MCF 10A (cell line): ENCODE results near the gene DPEP1. TPM values are rescaled to one million over a fixed set of nuclear protein-coding genes. Genes with fewer than 3 reads are reported as not detected.

Experiments used
- BruUV-seq: library from RNA; stranded (reverse); fragments of 400-500 nt; replicated peaks from 2 replicates; lab custom pipeline; 2021; lab: Mats Ljungman, UMichigan
- CTCF ChIA-PET: fragments of 300-600 bp; sonication (Branson Sonifier 250); formaldehyde crosslinking; extraction: SDS; loops from one replicate; lab custom pipeline; 2021; ENCODE audit warnings: antibody characterized with exemption, inconsistent platforms; lab: Yijun Ruan, JAX
- POLR2A ChIA-PET: fragments of 300-600, 350-650 bp; sonication (Branson Sonifier 250); formaldehyde crosslinking; extraction: SDS; loops from one replicate; lab custom pipeline; 2020; ENCODE audit warnings: antibody characterized with exemption, inconsistent platforms; lab: Yijun Ruan, JAX
- DNase-seq: peaks from one replicate; pipeline ENCODE4 v3.0.0-alpha.2; 2018; ENCODE audit not compliant: unreplicated experiment
- H3K27ac Mint-ChIP-seq: one replicate; pipeline ENCODE4 v1.8.0; 2022; ENCODE audit warnings: mild to moderate bottlenecking, low read depth, mixed read lengths; ENCODE audit not compliant: unreplicated experiment
- H3K27me3 Mint-ChIP-seq: one replicate; pipeline ENCODE4 v1.8.0; 2022; ENCODE audit warnings: mixed read lengths; ENCODE audit not compliant: insufficient read depth, unreplicated experiment
- H3K36me3 Mint-ChIP-seq: one replicate; pipeline ENCODE4 v1.8.0; 2022; ENCODE audit warnings: mild to moderate bottlenecking, moderate library complexity, mixed read lengths; ENCODE audit not compliant: insufficient read depth, unreplicated experiment
- H3K4me1 Mint-ChIP-seq: one replicate; pipeline ENCODE4 v1.8.0; 2022; ENCODE audit warnings: mixed read lengths; ENCODE audit not compliant: insufficient read depth, unreplicated experiment
- H3K4me3 Mint-ChIP-seq: one replicate; pipeline ENCODE4 v1.8.0; 2022; ENCODE audit warnings: mild to moderate bottlenecking, moderate library complexity, mixed read lengths; ENCODE audit not compliant: unreplicated experiment
- H3K9me3 Mint-ChIP-seq: one replicate; pipeline ENCODE4 v1.8.0; 2022; ENCODE audit warnings: mixed read lengths; ENCODE audit not compliant: unreplicated experiment
- intact Hi-C: fragments of 100-400 bp; cut with micrococcal nuclease; formaldehyde crosslinking; loops from 2 replicates; pipeline ENCODE4 v1.14.1; 2022
- total RNA-seq: library from RNA; stranded (reverse); gene quantifications from 2 replicates; pipeline ENCODE4 v1.2.3, GENCODE V29; 2022
- TF ChIP-seq, protein P1 (sequence below): fragments of 200-600 bp; IDR thresholded peaks from one replicate; pipeline ENCODE4 v1.8.0; 2022; ENCODE audit warnings: antibody characterized with exemption, mild to moderate bottlenecking; ENCODE audit not compliant: unreplicated experiment

Gene DPEP1
- total RNA-seq, 1 experiment from 2014 or later, result 0.82 TPM

DNA sequence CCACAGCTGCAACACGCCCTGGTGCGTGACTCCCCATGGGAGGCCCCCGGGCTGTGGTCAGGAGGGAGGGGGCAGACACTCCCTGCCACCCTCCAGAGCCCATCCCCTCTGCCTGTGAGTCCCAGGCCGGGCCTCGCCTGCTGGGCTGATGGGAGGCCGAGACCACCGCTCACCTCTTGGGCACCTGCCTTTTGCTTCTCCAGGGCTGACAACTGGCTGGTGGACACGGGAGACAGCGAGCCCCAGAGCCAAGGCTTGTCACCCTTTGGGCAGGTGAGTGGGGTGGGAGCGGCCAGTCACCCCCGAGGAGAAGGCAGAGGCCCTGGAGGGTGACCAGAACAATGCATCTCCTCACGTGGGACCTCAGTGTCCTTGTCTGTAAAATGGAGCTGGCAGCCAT, 23.2 kb downstream of the DPEP1 start:
- POLR2A ChIA-PET, result no interaction called here
- no TSS peak for BruUV-seq
- H3K27me3 Mint-ChIP-seq, result no peaks in the 10 kb centered on the region
- H3K4me1 Mint-ChIP-seq, result peaks cover 14% of the 10 kb centered on the region
- TF ChIP-seq, protein P1, sequence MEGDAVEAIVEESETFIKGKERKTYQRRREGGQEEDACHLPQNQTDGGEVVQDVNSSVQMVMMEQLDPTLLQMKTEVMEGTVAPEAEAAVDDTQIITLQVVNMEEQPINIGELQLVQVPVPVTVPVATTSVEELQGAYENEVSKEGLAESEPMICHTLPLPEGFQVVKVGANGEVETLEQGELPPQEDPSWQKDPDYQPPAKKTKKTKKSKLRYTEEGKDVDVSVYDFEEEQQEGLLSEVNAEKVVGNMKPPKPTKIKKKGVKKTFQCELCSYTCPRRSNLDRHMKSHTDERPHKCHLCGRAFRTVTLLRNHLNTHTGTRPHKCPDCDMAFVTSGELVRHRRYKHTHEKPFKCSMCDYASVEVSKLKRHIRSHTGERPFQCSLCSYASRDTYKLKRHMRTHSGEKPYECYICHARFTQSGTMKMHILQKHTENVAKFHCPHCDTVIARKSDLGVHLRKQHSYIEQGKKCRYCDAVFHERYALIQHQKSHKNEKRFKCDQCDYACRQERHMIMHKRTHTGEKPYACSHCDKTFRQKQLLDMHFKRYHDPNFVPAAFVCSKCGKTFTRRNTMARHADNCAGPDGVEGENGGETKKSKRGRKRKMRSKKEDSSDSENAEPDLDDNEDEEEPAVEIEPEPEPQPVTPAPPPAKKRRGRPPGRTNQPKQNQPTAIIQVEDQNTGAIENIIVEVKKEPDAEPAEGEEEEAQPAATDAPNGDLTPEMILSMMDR, result no peak
- H3K4me3 Mint-ChIP-seq, result no peak overlapping the region
- no peak overlapping the region for H3K27ac Mint-ChIP-seq
- no peaks in the 10 kb centered on the region for H3K36me3 Mint-ChIP-seq
- no peak for DNase-seq
- H3K9me3 Mint-ChIP-seq, result no peaks in the 10 kb centered on the region
- intact Hi-C loops, result no loop called here
- CTCF ChIA-PET, result interaction anchor here (0.7 kb wide), 1 partner anchor 225 kb away, joined by 3 read pairs; no protein-coding TSS in a partner anchor

DNA sequence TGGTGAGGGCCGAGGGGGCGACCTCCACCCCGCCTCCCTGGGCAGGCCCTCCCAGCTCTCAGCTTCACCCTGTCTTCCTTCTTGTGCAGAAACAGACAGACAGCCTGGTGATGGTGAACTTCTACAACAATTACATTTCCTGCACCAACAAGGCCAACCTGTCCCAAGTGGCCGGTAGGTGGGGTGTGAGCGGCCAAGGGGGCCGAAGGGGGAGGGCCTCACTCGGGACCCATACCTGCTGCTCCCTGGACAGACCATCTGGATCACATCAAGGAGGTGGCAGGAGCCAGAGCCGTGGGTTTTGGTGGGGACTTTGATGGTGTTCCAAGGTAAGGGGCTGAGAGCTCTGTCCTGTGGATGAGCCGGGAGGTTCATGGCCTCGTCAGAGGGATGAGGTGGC, 23.9 kb downstream of the DPEP1 start:
- no peaks in the 10 kb centered on the region for H3K27me3 Mint-ChIP-seq
- POLR2A ChIA-PET, result interaction anchor here (0.6 kb wide), 1 partner anchor 80 kb away, joined by 3 read pairs; no protein-coding TSS in a partner anchor

DNA sequence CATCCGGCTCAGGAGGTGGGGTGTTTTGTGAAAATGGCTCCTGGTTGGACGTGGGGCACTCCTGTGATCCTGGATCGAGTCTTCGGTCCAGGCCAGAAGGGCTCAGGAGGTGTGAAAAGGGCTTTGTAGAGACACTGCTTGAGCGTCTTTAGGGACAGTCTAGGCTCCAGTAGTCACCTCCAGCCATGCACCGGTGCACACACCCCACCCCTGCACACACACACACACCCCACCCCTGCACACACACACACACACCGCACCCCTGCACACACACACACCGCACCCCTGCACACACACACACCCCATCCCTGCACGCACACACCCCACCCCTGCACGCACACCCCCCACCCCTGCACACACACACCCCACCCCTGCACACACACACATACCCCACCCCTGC, 25.0 kb downstream of the DPEP1 start:
- Mint-ChIP-seq H3K4me1 (peaks cover 10% of the 10 kb centered on the region), H3K27me3 (no peaks in the 10 kb centered on the region), H3K4me3 (no peak overlapping the region), H3K36me3 (no peaks in the 10 kb centered on the region), H3K9me3 (no peaks in the 10 kb centered on the region), H3K27ac (no peak overlapping the region)
- ChIA-PET POLR2A (no interaction called here), CTCF (interaction anchor here (0.6 kb wide), 1 partner anchor 37 kb away, joined by 3 read pairs; no protein-coding TSS in a partner anchor)
- TF ChIP-seq, protein P1, result no peak
- intact Hi-C loops, result no loop called here
- no peak for DNase-seq
- BruUV-seq, result no TSS peak

More for the DNA sequence above, 23.9 kb downstream of the DPEP1 start:
- Mint-ChIP-seq H3K27ac (no peak overlapping the region), H3K9me3 (no peaks in the 10 kb centered on the region), H3K36me3 (no peaks in the 10 kb centered on the region), H3K4me3 (no peak overlapping the region), H3K4me1 (peaks cover 14% of the 10 kb centered on the region)
- BruUV-seq, result no TSS peak
- DNase-seq, result no peak
- TF ChIP-seq, protein P1, result no peak
- intact Hi-C loops, result no loop called here
- CTCF ChIA-PET, result interaction anchor here (0.6 to 0.8 kb wide), 2 partner anchors 23 to 132 kb away, joined by 3 to 5 read pairs; no protein-coding TSS in a partner anchor

DNA sequence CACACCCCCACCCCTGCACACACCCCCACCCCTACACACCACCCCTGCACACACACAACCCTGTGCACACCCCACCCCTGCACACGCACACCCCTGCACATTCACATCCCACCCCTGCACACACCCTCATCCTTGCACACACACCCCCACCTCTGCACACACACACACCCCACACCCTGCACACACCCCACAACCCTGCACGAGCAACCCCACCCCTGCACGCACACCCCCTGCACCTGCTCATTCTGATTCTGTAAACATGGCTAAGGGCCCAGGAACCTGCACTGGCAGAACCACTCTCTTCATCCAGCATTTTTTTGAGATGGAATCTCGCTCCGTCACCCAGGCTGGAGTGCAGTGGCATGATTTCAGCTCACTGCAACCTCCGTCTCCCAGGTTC, 25.9 kb downstream of the DPEP1 start:
- no peak for DNase-seq
- BruUV-seq, result no TSS peak
- no peak overlapping the region for H3K4me3 Mint-ChIP-seq
- ChIA-PET CTCF (interaction anchor here (0.6 to 4.7 kb wide), 3 partner anchors 24 to 135 kb away, joined by 3 to 27 read pairs (median 4); no protein-coding TSS in a partner anchor), POLR2A (no interaction called here)
- H3K27ac Mint-ChIP-seq, result no peak overlapping the region
- no peaks in the 10 kb centered on the region for H3K9me3 Mint-ChIP-seq
- peaks cover 8% of the 10 kb centered on the region for H3K4me1 Mint-ChIP-seq
- no peaks in the 10 kb centered on the region for H3K27me3 Mint-ChIP-seq
- no peaks in the 10 kb centered on the region for H3K36me3 Mint-ChIP-seq
- TF ChIP-seq, protein P1, result no peak
- intact Hi-C loops, result no loop called here
